ENCODE data around the gene ZDHHC9.
"Not testable (repeated sequence)": the region's sequence is repeated elsewhere in the genome, so short reads cannot be mapped to it uniquely, and the experiment has no call there.

The ZDHHC9 gene

GRCh38 chrX:129843459-129844306, at the start of gene ZDHHC9:
TSS of gene ZDHHC9 (minus strand) at chrX:129843886. CDS start at chrX:129841945, 1,941 bp downstream.
- in situ Hi-C loops (cut with HindIII; ENCODE audit: low sequenced_read_pairs) = no loop called here

- in situ Hi-C loops (cut with HindIII; ENCODE audit: low sequenced_read_pairs) = no loop called here
These were observed 33.7 kb upstream of the ZDHHC9 start for GRCh38 chrX:129877401-129877800.

DNA sequence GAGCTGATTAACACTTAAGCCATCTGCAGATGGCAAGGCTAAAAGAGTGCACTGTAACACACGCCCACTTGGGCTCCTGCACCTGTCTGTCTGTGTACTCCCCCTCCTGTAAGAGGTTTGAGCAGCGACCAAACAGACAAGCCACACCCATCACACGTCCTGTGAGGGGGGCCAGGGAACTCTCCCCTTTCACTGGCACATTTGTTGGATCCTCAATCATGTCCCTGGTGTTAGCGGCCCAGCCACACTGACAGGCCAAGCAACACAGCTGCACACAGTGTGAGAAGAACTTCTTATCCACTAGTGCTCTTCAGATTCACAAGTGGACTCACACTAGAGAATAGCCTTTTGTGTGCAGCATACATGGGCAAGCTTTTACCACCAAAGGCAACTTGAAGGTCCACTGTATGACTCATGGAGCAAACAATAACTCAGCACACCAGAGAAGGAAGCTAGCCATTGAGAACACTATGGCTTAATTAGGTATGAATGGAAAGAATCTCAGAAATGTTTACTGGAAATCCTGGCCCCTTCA, 33.2 kb upstream of the ZDHHC9 start:
- in situ Hi-C loops (cut with HindIII; ENCODE audit: low sequenced_read_pairs) = no loop called here

GRCh38 chrX:129875669-129876068, 32.0 kb upstream of the ZDHHC9 start:
- in situ Hi-C loops (cut with HindIII; ENCODE audit: low sequenced_read_pairs) = no loop called here

- in situ Hi-C loops (cut with HindIII; ENCODE audit: low sequenced_read_pairs) = no loop called here
These were observed 28.8 kb upstream of the ZDHHC9 start for GRCh38 chrX:129872524-129872923.

- in situ Hi-C loops (cut with HindIII; ENCODE audit: low sequenced_read_pairs) = not testable (repeated sequence)
These were observed 22.6 kb upstream of the ZDHHC9 start for GRCh38 chrX:129866321-129866720.

DNA sequence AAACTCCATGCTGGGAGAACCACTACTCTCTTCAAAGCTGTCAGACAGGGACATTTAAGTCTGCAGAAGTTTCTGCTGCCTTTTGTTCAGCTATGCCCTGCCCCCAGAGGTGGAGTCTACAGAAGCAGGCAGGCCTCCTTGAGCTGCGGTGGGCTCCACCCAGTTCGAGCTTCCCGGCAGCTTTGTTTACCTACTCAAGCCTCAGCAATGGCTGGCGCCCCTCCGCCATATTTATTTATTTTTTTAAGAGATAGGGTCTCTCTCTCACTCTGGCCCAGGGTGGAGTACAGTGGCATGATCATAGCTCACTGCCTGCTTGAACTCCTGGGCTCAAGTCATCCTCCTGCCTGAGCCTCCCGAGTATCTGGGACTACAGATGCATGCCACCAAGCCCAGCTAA, 15.4 kb upstream of the ZDHHC9 start:
- in situ Hi-C loops (cut with HindIII; ENCODE audit: low sequenced_read_pairs) = not testable (repeated sequence)

DNA sequence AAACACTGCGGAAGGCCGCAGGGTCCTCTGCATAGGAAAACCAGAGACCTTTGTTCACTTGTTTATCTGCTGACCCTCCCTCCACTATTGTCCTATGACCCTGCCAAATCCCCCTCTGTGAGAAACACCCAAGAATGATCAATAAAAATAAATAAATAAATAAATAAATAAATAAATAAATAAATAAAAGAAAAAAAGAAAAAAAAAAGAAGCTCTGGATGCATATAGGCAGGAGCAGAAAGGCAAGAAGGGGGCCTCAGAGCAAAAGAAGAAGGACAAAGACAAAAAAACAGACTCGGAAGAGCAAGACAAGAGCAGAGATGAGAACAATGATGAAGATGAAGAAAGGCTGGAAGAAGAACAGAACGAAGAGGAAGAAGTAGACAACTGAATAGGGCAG, 8.1 kb upstream of the ZDHHC9 start:
- in situ Hi-C loops (cut with HindIII; ENCODE audit: low sequenced_read_pairs) = not testable (repeated sequence)

DNA sequence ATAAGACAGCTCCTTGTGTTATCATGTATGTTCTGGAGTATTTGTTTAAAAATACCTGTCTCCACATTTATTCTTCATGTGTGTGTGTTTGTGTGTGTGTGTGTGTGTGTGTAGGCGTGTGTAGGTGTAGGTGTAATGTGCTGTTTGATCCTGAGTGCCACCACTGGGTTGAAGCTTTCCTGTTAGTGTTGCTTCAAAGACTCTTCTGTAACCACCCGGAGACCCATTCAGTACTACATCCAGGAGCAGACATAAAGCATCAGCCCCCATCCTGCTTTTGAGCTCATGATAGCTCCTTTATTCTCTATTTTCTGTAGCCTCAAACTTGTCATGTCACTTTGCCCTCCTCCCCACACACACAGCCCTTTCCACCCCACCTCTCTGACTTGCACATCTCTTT, 3.0 kb upstream of the ZDHHC9 start:
- in situ Hi-C loops (cut with HindIII; ENCODE audit: low sequenced_read_pairs) = no loop called here

DNA sequence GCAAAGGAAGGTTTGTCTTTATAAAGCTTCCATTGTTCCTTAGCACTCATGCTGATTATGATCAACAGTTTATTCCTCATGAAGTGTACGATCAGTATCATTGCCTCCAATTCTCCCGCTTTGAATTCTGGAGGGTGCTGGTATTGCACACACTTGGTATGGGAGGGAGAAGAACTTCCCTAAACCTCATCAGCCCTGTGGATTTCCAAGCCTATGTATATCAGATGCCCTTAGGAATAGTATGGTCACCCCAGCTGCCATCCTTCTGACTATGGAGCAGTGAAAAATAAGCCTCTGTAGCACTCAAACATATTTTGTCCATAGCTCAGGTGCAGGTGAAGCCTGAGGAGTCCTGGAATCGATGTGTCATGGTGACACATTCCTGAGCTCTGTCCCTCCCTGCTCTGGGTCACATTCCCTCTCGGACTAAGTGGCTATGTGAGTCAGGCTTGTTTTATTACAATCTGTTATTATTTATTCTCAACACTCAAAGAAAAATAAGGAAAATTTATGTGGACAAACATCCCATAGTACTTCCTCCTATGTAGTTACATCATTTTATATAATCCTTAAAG, 2.0 kb upstream of the ZDHHC9 start:
- in situ Hi-C loops (cut with HindIII; ENCODE audit: low sequenced_read_pairs) = no loop called here

DNA sequence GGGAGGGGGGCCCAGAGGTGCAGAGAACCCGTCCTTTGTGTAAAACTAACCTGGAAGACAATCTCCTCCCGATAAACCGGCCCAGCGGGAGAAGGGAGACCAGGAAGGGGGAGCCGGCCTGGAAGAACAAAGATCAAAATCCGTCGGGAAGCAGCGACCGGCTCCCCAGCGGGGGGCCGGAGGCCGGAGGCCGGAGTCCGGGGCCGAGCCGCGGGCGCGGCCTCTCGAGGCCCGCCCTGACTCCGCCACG, 552 bp downstream of the ZDHHC9 start:
- in situ Hi-C loops (cut with HindIII; ENCODE audit: low sequenced_read_pairs) = no loop called here

- in situ Hi-C loops (cut with HindIII; ENCODE audit: low sequenced_read_pairs) = no loop called here
These were observed 1.0 kb downstream of the ZDHHC9 start for GRCh38 chrX:129842510-129843208.

DNA sequence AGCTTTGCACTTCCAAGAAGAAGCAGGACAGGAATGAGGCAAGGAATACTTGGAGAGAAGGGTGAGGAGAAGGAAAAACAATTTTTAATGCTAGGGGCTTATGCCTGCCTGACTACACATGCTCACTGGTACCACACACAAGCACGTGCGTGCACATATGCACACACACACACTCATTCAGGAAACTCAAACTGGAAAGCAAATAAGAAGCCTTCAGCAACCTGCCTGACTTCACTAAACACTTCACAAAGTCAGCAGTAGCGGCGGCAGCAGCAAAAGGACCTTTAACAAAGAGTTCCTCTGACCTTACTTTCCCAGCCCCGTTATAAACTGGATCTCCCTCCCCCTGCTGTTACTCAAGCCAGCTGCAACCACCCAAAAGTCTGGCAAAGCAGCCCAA, 3.3 kb downstream of the ZDHHC9 start:
- in situ Hi-C loops (cut with HindIII; ENCODE audit: low sequenced_read_pairs) = no loop called here

DNA sequence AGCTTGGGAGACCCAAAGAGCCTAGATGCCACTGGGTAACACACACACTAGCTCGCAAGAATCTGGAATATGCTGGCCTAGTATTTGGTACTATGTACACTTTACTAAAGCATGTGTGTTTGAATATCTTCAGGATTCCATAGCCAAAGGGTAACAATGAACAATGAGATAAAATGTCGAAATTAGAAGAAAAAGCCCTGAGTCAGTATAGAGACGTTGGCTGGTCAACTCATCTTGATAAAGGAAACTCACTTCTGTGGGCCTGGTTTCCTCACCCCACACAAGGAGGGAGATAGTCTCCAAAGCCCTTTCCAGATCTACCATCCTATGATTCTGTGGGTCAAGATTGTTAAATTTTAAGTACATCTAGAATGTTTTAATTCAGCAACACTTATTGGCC, 6.9 kb downstream of the ZDHHC9 start:
- in situ Hi-C loops (cut with HindIII; ENCODE audit: low sequenced_read_pairs) = no loop called here

- in situ Hi-C loops (cut with HindIII; ENCODE audit: low sequenced_read_pairs) = no loop called here
These were observed 10.3 kb downstream of the ZDHHC9 start for GRCh38 chrX:129833153-129833990.

GRCh38 chrX:129831091-129831885, 12.4 kb downstream of the ZDHHC9 start:
- in situ Hi-C loops (cut with HindIII; ENCODE audit: low sequenced_read_pairs) = no loop called here

- in situ Hi-C loops (cut with HindIII; ENCODE audit: low sequenced_read_pairs) = no loop called here
These were observed 13.2 kb downstream of the ZDHHC9 start for GRCh38 chrX:129830494-129830893.

DNA sequence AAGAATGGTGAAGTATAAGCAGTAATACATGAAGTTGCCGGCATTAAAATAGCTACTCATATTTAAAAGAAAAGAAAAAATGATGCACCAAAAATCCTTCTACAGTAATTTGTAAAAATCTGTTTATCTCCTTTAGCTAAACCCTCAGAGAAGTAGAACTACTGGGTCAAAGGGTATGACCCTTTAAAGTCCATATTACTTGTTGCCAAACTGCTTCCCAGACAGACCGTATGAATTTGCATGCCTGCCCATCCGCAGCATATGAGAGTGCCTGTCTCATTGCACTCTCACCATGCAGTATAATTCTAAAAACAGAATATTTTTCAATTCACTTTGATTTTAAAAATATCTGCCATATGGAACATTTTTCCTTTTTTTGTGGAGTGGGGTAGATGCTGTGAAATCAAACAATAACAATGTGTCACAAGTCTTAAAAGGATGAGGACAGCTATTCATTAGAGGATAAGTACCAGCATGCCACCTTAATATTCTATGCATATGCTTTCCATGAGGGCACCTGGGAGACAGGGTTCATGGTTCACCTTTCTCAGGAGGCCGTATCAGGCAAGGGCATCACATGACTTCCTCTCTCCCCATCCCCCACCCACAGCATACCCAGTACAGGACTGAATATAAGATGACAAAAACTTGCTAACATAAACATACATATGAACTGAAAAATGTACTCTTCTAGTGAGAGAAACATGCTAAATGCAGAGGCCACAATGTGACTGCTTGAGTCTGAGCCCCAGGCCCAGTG, 17.8 kb downstream of the ZDHHC9 start:
- in situ Hi-C loops (cut with HindIII; ENCODE audit: low sequenced_read_pairs) = no loop called here

GRCh38 chrX:129824620-129825019, 19.1 kb downstream of the ZDHHC9 start:
- in situ Hi-C loops (cut with HindIII; ENCODE audit: low sequenced_read_pairs) = no loop called here

DNA sequence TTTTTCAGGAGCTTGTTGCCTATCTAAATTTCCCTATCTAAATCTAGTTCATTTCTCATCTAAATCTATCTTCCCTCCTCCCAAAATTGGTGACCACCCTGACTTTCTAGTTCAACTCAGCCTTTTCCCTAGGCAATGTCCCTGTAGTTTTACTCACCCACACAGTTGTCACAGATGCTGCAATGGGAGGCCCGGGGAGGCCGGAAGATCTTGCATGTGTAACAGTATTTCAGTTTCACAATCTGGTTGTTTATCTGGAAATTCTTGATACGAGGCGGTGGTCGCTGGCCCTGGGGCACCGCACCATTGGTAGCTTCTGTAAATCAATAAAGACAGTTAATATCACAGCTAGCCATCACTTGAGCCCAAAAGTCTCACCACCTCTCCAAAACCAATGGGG, 20.2 kb downstream of the ZDHHC9 start:
- in situ Hi-C loops (cut with HindIII; ENCODE audit: low sequenced_read_pairs) = no loop called here

Measured in DLD1 (cell line).